GM12873 (cell line): ENCODE data around the gene IKBKE.

Source experiments
- CTCF ChIP-seq: IDR thresholded peaks from 2 replicates; pipeline ENCODE4 v1.5.1; 2012; ENCODE audit warnings: low read depth, mild to moderate bottlenecking, moderate library complexity, low read length, control low read depth; ENCODE audit not compliant: insufficient read depth; ENCODE audit errors: missing control alignments

The IKBKE gene

GRCh38 chr1:206524739-206525364 lies 54.6 kb downstream of the IKBKE start:
- no peak for TF ChIP-seq CTCF

- no peak for TF ChIP-seq CTCF
Observed at GRCh38 chr1:206526064-206526911, 56.0 kb downstream of the IKBKE start.

GRCh38 chr1:206529425-206529824 lies 59.1 kb downstream of the IKBKE start:
- no peak for TF ChIP-seq CTCF

GRCh38 chr1:206532368-206532767 lies 62.1 kb downstream of the IKBKE start:
- TF ChIP-seq CTCF, result no peak

GRCh38 chr1:206534552-206534951 lies 64.3 kb downstream of the IKBKE start:
- no peak for TF ChIP-seq CTCF

GRCh38 chr1:206535853-206536188 lies 65.5 kb downstream of the IKBKE start:
- TF ChIP-seq CTCF, result no peak

- TF ChIP-seq CTCF, result no peak
Observed at GRCh38 chr1:206537141-206537540, 66.9 kb downstream of the IKBKE start.
